Coronary artery (tissue), 2 donors: ENCODE results near the gene FHOD1.

Experiments used
- DNase-seq: peaks from one replicate; pipeline ENCODE4 v3.0.0-alpha.2; 2017; ENCODE audit warnings: low spot score
- H3K27ac ChIP-seq, 2 donors: fragments of 200-600 bp; sonication (generic); one replicate each; pipeline ENCODE4 v1.5.1; 2016 to 2019
- H3K4me3 ChIP-seq: fragments of 200-600 bp; sonication (generic); 2 replicates; pipeline ENCODE4 v1.5.1; 2016; ENCODE audit warnings: mild to moderate bottlenecking, moderate library complexity
- TF ChIP-seq, protein P1 (sequence below): fragments of 200-600 bp; sonication (generic); IDR thresholded peaks from one replicate; pipeline ENCODE4 v1.5.1; 2019; ENCODE audit warnings: antibody characterized with exemption

The FHOD1 gene

DNA sequence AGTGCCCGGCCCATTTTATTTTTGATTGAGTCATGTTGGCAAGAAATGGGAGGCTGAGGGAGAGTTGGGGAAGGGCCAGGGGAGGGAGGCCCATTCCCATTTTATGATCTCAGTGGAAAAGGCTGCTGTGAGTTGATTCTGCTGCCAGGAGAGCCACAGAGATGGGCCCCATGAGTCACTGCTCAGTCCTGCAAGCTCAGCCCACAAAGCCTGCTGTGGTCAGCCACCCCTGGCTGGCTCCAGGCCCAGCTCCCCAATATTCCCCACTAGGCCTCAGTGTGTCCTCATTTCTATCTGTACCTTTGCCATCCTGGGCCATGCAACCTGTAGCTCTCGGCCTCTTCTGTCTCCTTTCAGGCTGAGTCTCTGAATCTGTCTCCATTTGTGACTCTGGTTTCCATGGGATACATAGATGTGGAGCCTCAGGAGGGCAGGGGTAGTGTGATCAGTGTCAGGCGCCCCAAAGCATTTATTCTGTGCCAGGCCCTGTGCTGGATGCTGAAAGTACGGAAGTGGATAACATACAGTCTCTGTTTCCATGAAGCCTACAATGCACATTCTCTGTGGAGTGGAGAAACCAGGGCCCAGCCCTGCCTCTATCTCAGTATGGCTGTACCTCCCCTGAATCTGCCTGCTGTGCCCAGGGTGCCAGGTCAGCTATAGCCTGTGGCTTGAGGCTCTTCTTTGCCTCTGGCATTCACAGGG lies 30.2 kb upstream of the FHOD1 start:
- Histone ChIP-seq H3K4me3 (peak overlapping the region; percentile 84), H3K27ac (peak overlapping the region; percentile 67 to 83)
- TF ChIP-seq, protein P1, sequence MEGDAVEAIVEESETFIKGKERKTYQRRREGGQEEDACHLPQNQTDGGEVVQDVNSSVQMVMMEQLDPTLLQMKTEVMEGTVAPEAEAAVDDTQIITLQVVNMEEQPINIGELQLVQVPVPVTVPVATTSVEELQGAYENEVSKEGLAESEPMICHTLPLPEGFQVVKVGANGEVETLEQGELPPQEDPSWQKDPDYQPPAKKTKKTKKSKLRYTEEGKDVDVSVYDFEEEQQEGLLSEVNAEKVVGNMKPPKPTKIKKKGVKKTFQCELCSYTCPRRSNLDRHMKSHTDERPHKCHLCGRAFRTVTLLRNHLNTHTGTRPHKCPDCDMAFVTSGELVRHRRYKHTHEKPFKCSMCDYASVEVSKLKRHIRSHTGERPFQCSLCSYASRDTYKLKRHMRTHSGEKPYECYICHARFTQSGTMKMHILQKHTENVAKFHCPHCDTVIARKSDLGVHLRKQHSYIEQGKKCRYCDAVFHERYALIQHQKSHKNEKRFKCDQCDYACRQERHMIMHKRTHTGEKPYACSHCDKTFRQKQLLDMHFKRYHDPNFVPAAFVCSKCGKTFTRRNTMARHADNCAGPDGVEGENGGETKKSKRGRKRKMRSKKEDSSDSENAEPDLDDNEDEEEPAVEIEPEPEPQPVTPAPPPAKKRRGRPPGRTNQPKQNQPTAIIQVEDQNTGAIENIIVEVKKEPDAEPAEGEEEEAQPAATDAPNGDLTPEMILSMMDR = no peak
- DNase-seq = no peak

DNA sequence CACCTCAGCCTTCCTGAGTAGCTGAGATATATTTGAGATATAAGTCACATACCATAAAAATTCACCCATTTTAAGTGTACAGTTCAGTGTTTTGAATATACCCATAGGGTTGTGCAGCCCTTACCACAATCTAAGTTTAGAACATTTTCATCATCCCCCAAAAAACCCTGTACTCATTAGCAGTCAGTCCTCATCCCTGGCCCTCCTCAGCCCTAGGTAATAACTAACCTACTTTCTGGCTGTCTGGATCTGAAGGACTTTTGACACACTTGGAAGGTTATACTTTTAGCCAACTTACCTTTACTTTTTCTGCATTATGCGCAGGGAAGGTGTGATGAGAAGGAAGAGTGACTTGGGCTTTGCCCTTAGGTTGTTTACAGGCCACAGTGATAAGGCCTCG lies 28.0 kb upstream of the FHOD1 start:
- DNase-seq = no peak
- Histone ChIP-seq H3K4me3 (no peak overlapping the region), H3K27ac (no peak overlapping the region)
- TF ChIP-seq, protein P1 = no peak

DNA sequence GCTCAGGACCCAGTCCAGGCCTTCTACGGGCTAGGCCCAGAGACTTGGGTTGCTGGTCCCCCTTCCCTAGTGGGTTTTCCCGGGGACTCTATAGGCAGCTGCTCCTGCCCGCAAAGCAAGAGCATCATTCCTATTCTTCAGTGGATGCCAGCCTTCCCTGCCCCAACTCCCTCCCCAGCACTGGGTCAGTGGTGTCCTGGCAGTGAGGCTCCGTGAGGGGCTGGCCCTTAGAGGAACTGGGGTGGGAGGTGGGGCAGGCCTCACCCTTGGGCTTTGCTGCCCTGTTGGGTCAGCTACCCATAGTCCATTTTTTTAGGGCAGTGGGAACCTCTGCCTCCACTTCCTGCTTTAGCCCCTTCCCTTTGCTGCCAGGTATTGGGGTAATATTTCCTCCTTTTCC lies 24.2 kb upstream of the FHOD1 start:
- TF ChIP-seq, protein P1 = no peak
- no peak for DNase-seq
- Histone ChIP-seq H3K4me3 (no peak overlapping the region), H3K27ac (no peak overlapping the region)

DNA sequence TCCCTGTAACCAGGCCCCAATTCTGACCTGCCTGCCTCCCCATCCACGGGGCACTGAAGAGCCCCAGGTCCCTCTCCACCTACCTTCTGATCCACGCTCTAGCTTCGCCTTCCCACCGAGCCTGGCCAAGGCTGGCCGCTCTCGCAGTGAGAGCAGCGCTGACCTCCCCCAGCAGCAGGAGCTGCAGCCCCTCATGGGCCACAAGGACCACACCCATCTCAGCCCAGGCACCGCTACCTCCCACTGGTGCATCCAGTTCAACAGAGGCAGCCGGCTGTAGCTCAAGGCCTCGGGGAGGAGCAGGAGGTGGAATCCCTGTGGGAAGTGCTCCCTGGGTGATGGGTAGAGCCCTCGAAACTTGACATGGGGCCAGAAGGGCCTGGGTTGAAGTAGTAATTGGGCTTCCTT lies 23.7 kb upstream of the FHOD1 start:
- no peak overlapping the region for H3K27ac ChIP-seq
- TF ChIP-seq, protein P1 = no peak
- DNase-seq = no peak
- no peak overlapping the region for H3K4me3 ChIP-seq

DNA sequence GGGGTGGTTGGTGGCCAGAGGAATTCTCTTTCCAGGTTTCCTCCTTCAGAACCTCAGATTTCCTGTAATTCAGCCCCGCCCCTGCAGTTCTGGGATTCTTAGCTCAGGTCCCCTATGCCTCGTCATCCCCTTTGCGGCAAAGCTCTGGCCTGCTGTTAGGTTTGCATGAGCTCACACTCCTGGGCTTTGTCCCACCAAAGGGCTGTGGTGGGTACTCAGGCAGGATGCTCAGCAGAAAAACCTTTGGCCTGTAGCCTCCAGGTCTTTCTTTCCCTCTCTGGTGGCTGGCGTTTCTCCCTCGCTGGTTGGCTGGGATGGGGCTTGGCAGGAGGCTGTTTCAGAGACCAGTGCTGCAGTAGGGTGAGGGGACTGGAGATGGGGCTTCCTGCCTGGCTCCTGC lies 22.5 kb upstream of the FHOD1 start:
- DNase-seq = no peak
- Histone ChIP-seq H3K27ac (no peak overlapping the region), H3K4me3 (no peak overlapping the region)
- TF ChIP-seq, protein P1 = no peak

DNA sequence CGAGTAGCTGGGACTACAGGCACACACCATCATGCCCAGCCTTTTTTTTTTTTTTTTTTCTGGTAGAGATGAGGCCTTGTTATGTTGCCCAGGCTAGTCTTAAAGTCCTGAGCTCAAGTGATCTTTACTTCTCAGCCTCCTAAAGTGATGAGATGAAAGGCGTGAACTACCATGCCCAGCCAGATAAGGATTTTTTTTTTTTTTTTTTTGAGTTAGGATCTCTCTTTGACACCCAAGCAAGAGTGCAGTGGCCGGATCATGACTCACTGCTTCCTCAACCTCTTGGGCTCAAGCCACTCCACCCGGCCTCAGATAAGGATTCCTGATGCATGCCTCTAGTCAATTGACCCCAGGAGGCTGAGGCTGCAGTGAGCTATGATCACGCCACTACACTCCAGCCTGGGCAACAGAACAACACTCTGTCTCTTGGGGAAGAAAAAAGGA lies 20.9 kb upstream of the FHOD1 start:
- TF ChIP-seq, protein P1 = no peak
- DNase-seq = no peak
- no peak overlapping the region for H3K27ac ChIP-seq
- H3K4me3 ChIP-seq = no peak overlapping the region

DNA sequence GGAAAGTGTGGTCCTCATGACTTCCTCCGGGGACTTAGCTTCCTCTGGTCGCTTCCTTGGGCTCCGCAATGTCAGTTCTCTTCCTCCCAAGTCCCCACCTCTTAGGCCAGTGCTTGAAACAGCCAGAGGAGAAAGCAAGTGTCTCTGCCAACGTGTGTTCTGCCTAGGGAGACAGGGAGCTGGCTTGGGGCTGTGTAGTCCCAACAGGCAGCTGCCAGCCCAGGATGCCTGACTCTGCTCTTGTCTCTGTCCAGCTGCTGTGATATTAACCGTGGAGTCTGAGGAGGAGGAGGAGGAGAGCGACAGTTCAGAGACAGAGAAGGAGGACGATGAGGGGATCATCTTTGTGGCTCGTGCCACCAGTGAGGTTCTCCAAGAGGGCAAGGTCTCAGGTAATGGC lies 18.6 kb upstream of the FHOD1 start:
- Histone ChIP-seq H3K4me3 (no peak overlapping the region), H3K27ac (no peak overlapping the region)
- TF ChIP-seq, protein P1 = no peak
- no peak for DNase-seq
